SK-N-SH (cell line): ENCODE results near the gene PLCG2. TPM values are rescaled to one million over a fixed set of nuclear protein-coding genes. Genes with fewer than 3 reads are reported as not detected.

Source experiments
- CTCF ChIA-PET: fragments of 300-600, 350-600 bp; formaldehyde crosslinking; extraction: SDS; loops from one replicate; lab custom pipeline; 2021; lab: Yijun Ruan, JAX
- POLR2A ChIA-PET: fragments of 350-600 bp; sonication (Branson Sonifier 250); formaldehyde crosslinking; extraction: SDS; loops from one replicate; lab custom pipeline; 2020; ENCODE audit warnings: antibody characterized with exemption, inconsistent platforms; lab: Yijun Ruan, JAX
- DNase-seq: peaks from one replicate; pipeline ENCODE4 v3.0.0; 2012
- H2AFZ ChIP-seq: fragments of 200-600 bp; sonication (generic); 2 replicates; pipeline ENCODE4 v1.8.1; 2016; ENCODE audit warnings: antibody characterized with exemption, mild to moderate bottlenecking, low read depth
- H3F3A ChIP-seq: fragments of 200-600 bp; sonication (generic); replicated peaks from 2 replicates; pipeline ENCODE3; 2016; ENCODE audit warnings: antibody characterized with exemption, mild to moderate bottlenecking; ENCODE audit not compliant: insufficient read depth
- H3K27ac ChIP-seq, 2 experiments: fragments of 200-500 bp in 1 of 2; fragments of 200-600 bp in 1 of 2; sonication (Bioruptor generic) in 1 of 2; sonication (generic), shearing (Covaris generic) in 1 of 2; 2 replicates each; pipeline versions ENCODE4 v1.5.1 to v1.6.1; 2014 to 2016; ENCODE audit warnings: low read depth in 2 of 2, inconsistent platforms in 1 of 2, low read length in 1 of 2, mild to moderate bottlenecking in 1 of 2, mixed read lengths in 1 of 2
- H3K27me3 ChIP-seq: fragments of 200-600 bp; sonication (generic), shearing (Covaris generic); 2 replicates; pipeline ENCODE4 v1.6.1; 2016; ENCODE audit warnings: mixed run types; ENCODE audit not compliant: insufficient read depth
- H3K36me3 ChIP-seq, 2 experiments: fragments of 200-500 bp in 1 of 2; fragments of 200-600 bp in 1 of 2; sonication (Bioruptor generic) in 1 of 2; sonication (generic) in 1 of 2; replicated peaks in 1 of 2; 2 replicates each; pipeline versions ENCODE3 to v1.5.1; 2014 to 2016; ENCODE audit warnings: low read length in 1 of 2, mild to moderate bottlenecking in 1 of 2; ENCODE audit not compliant: insufficient read depth in 2 of 2, control insufficient read depth in 1 of 2
- H3K4me1 ChIP-seq, 2 experiments: fragments of 200-500 bp in 1 of 2; fragments of 200-600 bp in 1 of 2; sonication (Bioruptor generic) in 1 of 2; sonication (generic), shearing (Covaris generic) in 1 of 2; 2 replicates each; pipeline versions ENCODE4 v1.5.1 to v1.6.1; 2014 to 2016; ENCODE audit warnings: low read depth in 1 of 2, low read length in 1 of 2, mixed run types in 1 of 2; ENCODE audit not compliant: insufficient read depth in 2 of 2, control insufficient read depth in 1 of 2
- H3K4me2 ChIP-seq: fragments of 200-600 bp; sonication (generic), shearing (Covaris generic); 2 replicates; pipeline ENCODE4 v1.6.1; 2017; ENCODE audit warnings: mixed run types
- H3K4me3 ChIP-seq, 2 experiments: fragments of 200-500 bp in 1 of 2; fragments of 200-600 bp in 1 of 2; sonication (Bioruptor generic) in 1 of 2; sonication (generic), shearing (Covaris generic) in 1 of 2; 2 replicates each; pipeline versions ENCODE4 v1.5.1 to v1.8.1; 2014 to 2016; ENCODE audit warnings: low read depth in 2 of 2, inconsistent platforms in 1 of 2, low read length in 1 of 2, mild to moderate bottlenecking in 1 of 2, mixed read lengths in 1 of 2, moderate library complexity in 1 of 2
- H3K79me2 ChIP-seq: fragments of 200-600 bp; sonication (generic); 2 replicates; pipeline ENCODE4 v1.8.1; 2017; ENCODE audit warnings: mild to moderate bottlenecking; ENCODE audit not compliant: insufficient read depth
- H3K9ac ChIP-seq: fragments of 200-600 bp; sonication (generic); 2 replicates; pipeline ENCODE4 v1.6.1; 2017; ENCODE audit warnings: mixed run types
- H3K9me2 ChIP-seq: fragments of 200-600 bp; sonication (generic); 2 replicates; pipeline ENCODE4 v1.6.1; 2017; ENCODE audit warnings: mixed run types
- H3K9me3 ChIP-seq: fragments of 200-600 bp; sonication (generic); 2 replicates; pipeline ENCODE4 v1.6.1; 2017; ENCODE audit warnings: mixed run types, mild to moderate bottlenecking, moderate library complexity
- H4K20me1 ChIP-seq: fragments of 200-600 bp; sonication (generic); 2 replicates; pipeline ENCODE4 v1.6.1; 2017; ENCODE audit warnings: mild to moderate bottlenecking, mixed run types; ENCODE audit not compliant: insufficient read depth
- EP300 ChIP-seq, 2 experiments: IDR thresholded peaks; 2 replicates each; pipeline versions ENCODE4 v1.4.0 to v1.6.1; 2012; ENCODE audit warnings: borderline replicate concordance in 1 of 2, low read depth in 1 of 2, low read length in 1 of 2
- EZH2phosphoT487 ChIP-seq: fragments of 200-600 bp; sonication (generic); IDR thresholded peaks from 2 replicates; pipeline ENCODE4 v1.6.1; 2017; ENCODE audit warnings: low read depth, mixed run types, mild to moderate bottlenecking, antibody characterized with exemption, moderate library complexity, borderline replicate concordance
- FOSL2 ChIP-seq: IDR thresholded peaks from 2 replicates; pipeline ENCODE4 v1.4.0; 2012; ENCODE audit warnings: low read depth, mild to moderate bottlenecking, moderate library complexity, borderline replicate concordance
- JUND ChIP-seq: IDR thresholded peaks from 2 replicates; pipeline ENCODE4 v1.4.0; 2012
- MEF2A ChIP-seq: IDR thresholded peaks from 2 replicates; pipeline ENCODE4 v1.4.0; 2012; ENCODE audit warnings: low read depth, borderline replicate concordance
- NFIC ChIP-seq: IDR thresholded peaks from 2 replicates; pipeline ENCODE4 v1.4.0; 2012; ENCODE audit warnings: borderline replicate concordance
- NRF1 ChIP-seq: IDR thresholded peaks from 2 replicates; pipeline ENCODE4 v1.6.1; 2012; ENCODE audit warnings: low read depth, mild to moderate bottlenecking, low read length
- REST ChIP-seq: IDR thresholded peaks from 2 replicates; pipeline ENCODE4 v1.6.1; 2012; ENCODE audit warnings: mild to moderate bottlenecking, low read depth, low read length, moderate library complexity
- RFX5 ChIP-seq: IDR thresholded peaks from 2 replicates; pipeline ENCODE4 v1.6.1; 2012; ENCODE audit warnings: mild to moderate bottlenecking, improper control_type of control experiment, low read length
- TCF12 ChIP-seq: IDR thresholded peaks from 2 replicates; pipeline ENCODE4 v1.4.0; 2012
- TEAD4 ChIP-seq: IDR thresholded peaks from 2 replicates; pipeline ENCODE4 v1.4.0; 2012; ENCODE audit warnings: mild to moderate bottlenecking, borderline replicate concordance; ENCODE audit not compliant: insufficient read depth
- YY1 ChIP-seq: IDR thresholded peaks from 2 replicates; pipeline ENCODE4 v1.4.0; 2012; ENCODE audit warnings: low read depth, mild to moderate bottlenecking
- WGBS: methylation state at CpG from one replicate; pipeline ENCODE4 v1.1.6; 2017; ENCODE audit warnings: low lambda C conversion rate; 5-methylcytosine and 5-hydroxymethylcytosine counted together
- polyA plus RNA-seq, 3 experiments: library from polyadenylated mRNA; depleted of rRNA; stranded (reverse); fragments of >200 nt; gene quantifications; 2 replicates each; pipeline ENCODE4 v1.2.3, GENCODE V29; 2012
- TF ChIP-seq, protein P1 (sequence below): fragments of 150-350 bp; IDR thresholded peaks from 2 replicates; pipeline ENCODE4 v1.6.1; 2017; ENCODE audit warnings: antibody characterized with exemption, low read length, low read depth, borderline replicate concordance
- TF ChIP-seq, protein P2 (sequence below): IDR thresholded peaks from 2 replicates; pipeline ENCODE4; 2012

The PLCG2 gene
- polyA plus RNA-seq, 1 of the 3 experiments (the other 2 are of a cell fraction): 0.23 TPM

DNA sequence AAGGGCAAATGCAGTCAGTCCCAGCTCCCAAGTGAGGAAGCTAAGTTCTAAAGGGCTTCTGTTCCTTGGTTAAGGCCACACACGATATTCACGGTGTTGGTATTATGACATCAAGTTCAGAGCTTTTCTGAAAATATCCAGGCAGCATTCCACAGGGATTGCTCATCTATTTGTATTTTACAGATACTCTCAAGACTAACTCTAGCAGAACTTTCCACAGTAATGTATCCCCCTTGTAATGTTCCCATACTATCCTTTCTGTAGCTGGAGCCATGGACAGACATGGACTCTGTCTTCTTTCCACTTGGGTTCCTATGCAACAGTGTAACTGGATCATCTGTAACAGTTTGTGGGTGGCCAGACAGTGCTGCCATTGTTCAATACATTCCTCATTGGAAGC lies 218.6 kb downstream of the PLCG2 start:
- H3K4me1 ChIP-seq: peaks cover 0 to 4% of the 10 kb centered on the region in 2 experiments; a peak in 3 of 4 replicates
- peak overlapping the region; percentile 3; the same call in 1 of the 2 replicates for H2AFZ ChIP-seq
- ChIA-PET POLR2A (no interaction called here), CTCF (interaction anchor here (1.2 to 2.4 kb wide), 2 partner anchors 59 to 266 kb away, joined by 3 to 7 read pairs; no protein-coding TSS in a partner anchor)
- 3% methylated on average over 2 of the region's 2 CpGs for WGBS
- H3K9ac ChIP-seq: no peak overlapping the region
- no peaks in the 10 kb centered on the region for H3K27me3 ChIP-seq
- H3K4me2 ChIP-seq: peak overlapping the region; percentile 69
- H3K27ac ChIP-seq: peak overlapping the region in 1 of 2 experiments; percentile 66; a peak in 2 of 4 replicates
- H3K9me2 ChIP-seq: no peaks in the 10 kb centered on the region
- no peaks in the 10 kb centered on the region for H3K36me3 ChIP-seq
- H3K4me3 ChIP-seq: no peak overlapping the region
- H3K79me2 ChIP-seq: no peaks in the 10 kb centered on the region
- peaks cover 4% of the 10 kb centered on the region for H3F3A ChIP-seq
- no peaks in the 10 kb centered on the region for H3K9me3 ChIP-seq
- peak; percentile 73 for TF ChIP-seq JUND
- no peak for TF ChIP-seq EZH2phosphoT487
- peak; percentile 57; the same call in 1 of the 2 replicates for TF ChIP-seq FOSL2
- TF ChIP-seq, protein P1, sequence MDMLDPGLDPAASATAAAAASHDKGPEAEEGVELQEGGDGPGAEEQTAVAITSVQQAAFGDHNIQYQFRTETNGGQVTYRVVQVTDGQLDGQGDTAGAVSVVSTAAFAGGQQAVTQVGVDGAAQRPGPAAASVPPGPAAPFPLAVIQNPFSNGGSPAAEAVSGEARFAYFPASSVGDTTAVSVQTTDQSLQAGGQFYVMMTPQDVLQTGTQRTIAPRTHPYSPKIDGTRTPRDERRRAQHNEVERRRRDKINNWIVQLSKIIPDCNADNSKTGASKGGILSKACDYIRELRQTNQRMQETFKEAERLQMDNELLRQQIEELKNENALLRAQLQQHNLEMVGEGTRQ: no peak
- TF ChIP-seq NFIC: no peak
- no peak for TF ChIP-seq MEF2A
- TF ChIP-seq, protein P2, sequence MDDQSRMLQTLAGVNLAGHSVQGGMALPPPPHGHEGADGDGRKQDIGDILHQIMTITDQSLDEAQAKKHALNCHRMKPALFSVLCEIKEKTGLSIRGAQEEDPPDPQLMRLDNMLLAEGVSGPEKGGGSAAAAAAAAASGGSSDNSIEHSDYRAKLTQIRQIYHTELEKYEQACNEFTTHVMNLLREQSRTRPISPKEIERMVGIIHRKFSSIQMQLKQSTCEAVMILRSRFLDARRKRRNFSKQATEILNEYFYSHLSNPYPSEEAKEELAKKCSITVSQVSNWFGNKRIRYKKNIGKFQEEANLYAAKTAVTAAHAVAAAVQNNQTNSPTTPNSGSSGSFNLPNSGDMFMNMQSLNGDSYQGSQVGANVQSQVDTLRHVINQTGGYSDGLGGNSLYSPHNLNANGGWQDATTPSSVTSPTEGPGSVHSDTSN: peak; percentile 68
- TF ChIP-seq EP300 (IDR thresholded peaks at IDR 0.05; ENCODE audit: borderline replicate concordance in 1 of 2, low read depth in 1 of 2, low read length in 1 of 2): peak in 1 of 2 experiments; percentile 22; a peak in 1 of 4 replicates
- no peak for TF ChIP-seq REST
- peak; percentile 49; the same call in 1 of the 2 replicates for TF ChIP-seq TEAD4
- no peak for TF ChIP-seq YY1
- no peak for TF ChIP-seq NRF1
- TF ChIP-seq RFX5: no peak
- TF ChIP-seq TCF12: peak; percentile 88
- TF ChIP-seq, all 33 proteins: peak for 6
- no peaks in the 10 kb centered on the region for H4K20me1 ChIP-seq
- DNase-seq: no peak
